GM10847 (cell line): ENCODE measurements around the gene PSD.

Experiments
- POLR2A ChIP-seq: IDR thresholded peaks from 2 replicates; pipeline ENCODE4 v1.6.1; 2011; ENCODE audit not compliant: insufficient read length; ENCODE audit errors: extremely low read depth

PSD gene

GRCh38 chr10:102418622-102419268 lies at the start of gene PSD:
PSD (minus strand) TSS chr10:102418785; CDS start chr10:102417038, 1,747 bp downstream.
- TF ChIP-seq POLR2A = no peak

GRCh38 chr10:102467971-102468438 lies 49.4 kb upstream of the PSD start:
- no peak for TF ChIP-seq POLR2A

- TF ChIP-seq POLR2A = no peak
Measured at GRCh38 chr10:102467318-102467717, 48.7 kb upstream of the PSD start.

- TF ChIP-seq POLR2A = no peak
Measured at GRCh38 chr10:102465466-102465865, 46.9 kb upstream of the PSD start.

DNA sequence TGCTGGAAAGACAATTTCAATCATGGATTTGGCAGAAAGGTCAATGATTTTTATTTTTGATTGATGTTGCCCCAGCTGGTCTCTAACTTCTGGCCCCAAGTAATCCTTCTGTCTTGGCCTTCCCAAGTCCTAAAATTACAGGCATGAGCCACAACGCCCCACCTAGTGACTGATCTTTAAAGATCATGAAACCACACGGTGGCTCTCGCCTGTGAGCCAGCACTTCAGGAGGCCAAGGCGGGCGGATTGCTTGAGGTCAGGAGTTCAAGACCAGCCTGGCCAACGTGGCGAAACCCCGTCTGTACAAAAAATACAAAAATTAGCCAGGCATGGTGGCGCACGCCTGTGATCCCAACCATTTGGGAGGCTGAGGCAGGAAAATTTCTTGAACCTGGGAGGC lies 45.4 kb upstream of the PSD start:
- no peak for TF ChIP-seq POLR2A

DNA sequence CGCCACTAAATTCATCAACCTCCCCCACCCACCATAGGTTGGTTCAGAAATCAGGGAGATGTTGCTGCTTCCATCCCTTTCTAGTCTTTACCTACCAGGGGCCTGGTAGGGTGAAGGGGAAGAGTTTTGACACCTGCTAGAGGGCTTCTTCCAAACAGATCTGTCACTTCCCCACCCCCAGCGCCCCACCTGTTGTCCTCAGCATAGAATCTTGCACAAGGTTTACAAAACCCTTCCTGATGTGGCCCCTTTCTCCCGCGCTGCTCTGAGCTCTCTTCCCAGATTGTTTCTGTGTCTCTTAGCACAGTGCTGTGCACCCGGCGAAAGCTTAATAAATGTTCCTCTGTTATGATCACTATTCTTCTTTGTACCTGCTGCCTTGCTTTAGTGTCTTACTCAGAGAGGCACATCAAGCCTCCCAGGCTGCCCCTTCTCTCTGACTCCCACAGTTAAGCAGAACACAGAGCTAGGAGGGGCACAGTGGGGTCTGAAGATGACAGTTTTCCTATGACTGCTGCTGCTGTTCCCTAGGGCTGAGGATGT lies 44.0 kb upstream of the PSD start:
- TF ChIP-seq POLR2A = no peak

- TF ChIP-seq POLR2A = peak; percentile 31
Measured at GRCh38 chr10:102461187-102462054, 42.8 kb upstream of the PSD start.

GRCh38 chr10:102460836-102461186 lies 42.2 kb upstream of the PSD start:
- no peak for TF ChIP-seq POLR2A

GRCh38 chr10:102458656-102459055 lies 40.1 kb upstream of the PSD start:
- no peak for TF ChIP-seq POLR2A

GRCh38 chr10:102457591-102458150 lies 39.1 kb upstream of the PSD start:
- no peak for TF ChIP-seq POLR2A

- no peak for TF ChIP-seq POLR2A
Measured at GRCh38 chr10:102455893-102456471, 37.4 kb upstream of the PSD start.

DNA sequence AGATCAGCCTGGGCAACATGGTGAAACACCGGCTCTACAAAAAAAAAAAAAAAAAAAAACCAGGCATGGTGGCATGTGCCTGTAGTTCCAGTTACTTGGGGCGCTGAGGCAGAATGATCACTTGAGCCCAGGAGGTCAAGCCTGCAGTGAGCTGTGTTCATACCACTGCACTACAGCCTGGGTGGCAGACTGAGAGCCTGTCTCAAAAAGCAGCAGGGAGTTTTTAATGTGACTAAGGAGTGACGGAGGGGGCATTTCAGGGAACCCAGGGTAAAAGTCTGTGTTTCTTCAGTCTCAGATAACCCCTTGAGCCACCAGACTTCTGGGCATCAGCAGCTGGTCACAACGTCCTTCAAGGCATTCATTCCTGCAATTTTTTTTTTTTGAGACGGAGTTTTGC lies 34.9 kb upstream of the PSD start:
- TF ChIP-seq POLR2A = no peak

GRCh38 chr10:102452672-102453340 lies 34.2 kb upstream of the PSD start:
- TF ChIP-seq POLR2A = no peak

DNA sequence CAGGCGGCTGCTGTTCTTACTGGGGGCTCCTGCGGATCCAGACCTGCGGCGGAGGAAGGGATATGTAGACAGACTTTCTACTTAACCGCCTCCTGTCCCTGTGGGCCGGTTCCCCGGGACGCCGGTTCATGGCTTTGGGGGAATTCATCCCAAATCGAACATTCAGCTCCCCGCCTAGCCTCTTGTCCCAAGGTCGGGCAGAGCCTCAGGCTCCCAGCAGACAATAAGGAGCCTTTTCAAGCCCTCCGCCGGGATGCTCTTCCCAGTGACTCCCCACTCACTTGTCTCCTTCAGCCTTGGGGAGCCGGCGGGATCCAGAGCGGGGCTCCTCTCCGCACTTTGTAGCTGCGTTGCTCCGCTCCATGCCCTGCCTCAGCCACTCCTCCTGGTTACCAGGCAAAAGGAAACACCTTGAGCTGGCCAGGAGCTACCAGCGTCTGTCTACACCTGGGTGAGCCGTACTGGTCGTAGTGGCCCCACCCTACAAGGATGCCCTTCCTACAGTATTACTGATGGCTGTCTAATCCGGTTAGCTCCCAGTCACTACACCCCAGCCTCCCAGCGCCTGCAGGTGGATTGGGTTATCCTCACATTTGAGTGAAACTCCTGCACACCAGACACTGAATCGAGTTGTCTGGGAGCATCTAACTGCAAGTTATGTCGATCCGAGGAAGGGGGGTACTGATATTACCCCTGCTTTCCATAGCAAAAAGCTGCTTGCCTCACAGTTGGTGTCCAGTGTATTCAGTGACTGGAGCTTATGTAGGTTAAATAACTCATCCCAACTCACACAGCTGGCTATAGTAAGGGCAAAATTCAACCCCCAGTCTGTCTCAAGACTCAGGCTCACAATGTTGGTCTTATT lies 32.8 kb upstream of the PSD start, which contains the start of gene C10orf95:
Gene C10orf95 (minus strand): TSS at position 439 of the 865 bp plus-strand sequence. CDS start 450 bp downstream, outside the sequence.
- TF ChIP-seq POLR2A = no peak
